Measurements from ENCODE around the gene KRT2.

- TF ChIP-seq CTCF (IDR thresholded peaks at IDR 0.05) (no peak), POLR2A (IDR thresholded peaks at IDR 0.05) (no peak)
Observed at GRCh38 chr12:52675301-52675701, 23.3 kb upstream of the KRT2 start.

All from body of pancreas (tissue), 4 donors.